NCI-H82 treated with DMSO at 0.1 percent for 48 hours (cell line): Measurements from ENCODE around the gene KIFC3.
"Not testable (repeated sequence)": the region's sequence is repeated elsewhere in the genome, so short reads cannot be mapped to it uniquely, and the experiment has no call there.

Source experiments
- DNase-seq: peaks from one replicate; lab custom pipeline; 2025; ENCODE audit not compliant: unreplicated experiment; lab: John Stamatoyannopoulos, UW

The KIFC3 gene

GRCh38 chr16:57802341-57803133 is at the start of gene KIFC3:
KIFC3 (minus strand) TSS chr16:57802491; CDS start chr16:57798243, 4,248 bp downstream.
- DNase-seq: no peak

DNA sequence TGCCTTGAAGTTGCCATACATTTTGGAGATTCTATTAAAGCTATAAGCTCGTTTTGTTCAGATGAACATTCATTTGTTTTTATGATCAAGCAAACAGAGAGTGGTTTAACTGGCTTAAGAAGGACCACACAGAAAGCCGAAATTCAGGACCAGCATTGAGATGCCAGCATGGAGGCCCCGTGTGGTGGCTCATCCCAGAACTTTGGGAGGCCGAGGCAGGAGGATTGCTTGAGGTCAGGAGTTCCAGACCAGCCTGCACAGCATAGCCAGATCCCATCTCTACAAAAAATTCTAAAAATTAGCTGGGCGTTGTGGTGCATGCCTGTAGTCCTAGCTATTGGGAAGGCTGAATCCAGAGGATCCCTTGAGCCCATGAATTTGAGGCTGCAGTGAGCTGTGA is 45.9 kb upstream of the KIFC3 start:
- no peak for DNase-seq

DNA sequence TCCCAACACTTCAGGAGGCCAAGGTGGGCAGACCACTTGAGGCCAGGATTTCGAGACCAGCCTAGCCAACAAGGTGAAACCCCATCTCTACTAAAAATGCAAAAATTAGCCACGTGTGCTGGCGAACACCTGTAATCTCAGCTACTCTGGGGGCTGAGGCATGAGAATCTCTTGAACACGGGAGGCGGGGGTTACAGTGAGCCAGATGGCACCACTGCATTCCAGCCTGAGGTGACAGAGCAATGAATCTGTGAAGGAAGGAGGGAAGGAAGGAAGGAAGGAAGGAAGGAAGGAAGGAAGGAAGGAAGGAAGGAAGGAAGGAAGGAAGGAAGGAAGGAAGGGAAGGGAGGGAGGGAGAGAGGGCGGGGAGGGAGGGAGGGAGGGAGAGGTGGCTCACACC is 44.6 kb upstream of the KIFC3 start:
- DNase-seq: not testable (repeated sequence)

DNA sequence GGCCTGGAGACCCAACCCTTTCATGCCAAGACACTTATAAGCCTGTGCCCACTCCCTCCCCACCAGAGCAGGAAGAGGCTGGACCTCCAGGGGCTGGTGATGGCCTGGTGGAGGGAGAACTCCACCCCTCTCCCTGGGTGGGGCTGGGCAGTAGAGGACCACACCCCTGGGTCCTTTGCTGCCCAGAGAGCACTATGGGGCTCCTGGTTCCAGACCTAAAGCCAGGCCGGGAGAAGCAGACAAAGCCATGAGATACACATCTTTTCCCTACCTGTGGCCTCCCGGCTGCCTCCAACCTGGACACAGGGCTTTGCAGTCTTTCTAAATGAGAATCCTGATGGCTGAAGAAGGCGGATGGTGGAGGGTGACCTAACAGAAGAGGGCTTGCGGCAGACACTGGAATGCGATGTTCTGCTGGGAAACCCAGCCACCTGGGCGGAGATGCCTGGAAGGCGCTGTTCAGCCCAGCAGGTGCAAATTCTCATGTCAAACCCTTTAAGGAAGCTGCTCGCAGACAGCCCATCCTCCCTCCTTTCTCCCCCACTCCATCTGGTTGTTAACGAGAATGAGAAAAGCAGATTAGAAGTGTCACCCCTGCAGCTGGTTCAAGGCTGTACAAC is 43.9 kb upstream of the KIFC3 start:
- peak; percentile 82 for DNase-seq

DNA sequence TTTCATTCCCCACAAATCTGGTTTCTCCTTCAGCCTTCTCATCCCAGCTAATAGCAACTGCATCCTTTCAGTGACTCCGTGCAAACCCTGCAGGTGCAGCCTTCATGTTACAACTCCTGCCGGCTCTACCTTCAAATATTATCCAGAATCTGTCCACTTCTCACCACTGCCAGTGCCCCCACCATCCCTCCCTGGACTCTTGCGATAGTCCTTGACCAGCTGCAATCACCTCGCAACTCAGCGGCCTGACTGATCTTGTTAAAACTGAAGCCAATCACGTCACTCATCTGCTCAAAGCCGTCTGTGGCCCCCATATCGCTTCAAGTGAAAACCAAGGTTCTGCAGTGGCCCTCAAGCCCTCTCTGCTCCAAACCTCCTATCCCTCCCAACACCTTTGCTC is 42.8 kb upstream of the KIFC3 start:
- no peak for DNase-seq

DNA sequence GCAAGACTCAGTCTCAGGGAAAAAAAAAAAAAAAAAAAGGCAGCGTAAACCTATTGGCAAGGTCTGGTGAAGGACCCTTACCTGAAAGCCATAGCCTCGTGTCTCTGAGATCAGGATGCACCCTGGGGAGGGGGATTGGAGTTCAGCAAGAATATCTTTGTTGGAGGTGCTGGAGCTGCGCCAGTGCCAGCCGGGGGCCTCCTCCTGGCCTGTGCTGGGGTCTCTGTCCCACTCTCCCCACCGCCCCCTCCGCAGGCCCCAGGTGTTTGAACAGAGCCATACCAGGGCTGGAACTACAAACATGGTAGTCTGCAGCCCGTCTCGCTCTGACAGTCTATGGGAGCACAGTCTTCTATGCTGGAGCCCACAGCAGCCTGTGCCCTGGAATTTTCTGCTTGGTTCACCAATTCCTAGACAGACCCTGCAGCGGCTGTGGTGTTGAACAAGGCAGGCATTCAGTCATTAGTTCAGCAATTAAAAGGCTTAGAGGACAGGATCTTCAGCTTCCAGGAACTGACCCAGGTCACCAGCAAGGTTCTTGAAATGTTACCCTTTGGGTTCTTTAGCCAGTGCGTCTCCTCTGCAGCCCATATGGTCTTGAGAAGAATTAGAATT is 42.2 kb upstream of the KIFC3 start:
- no peak for DNase-seq

- no peak for DNase-seq
These were observed 41.1 kb upstream of the KIFC3 start for GRCh38 chr16:57843400-57843799.

GRCh38 chr16:57842601-57843000 is 40.3 kb upstream of the KIFC3 start:
- DNase-seq: no peak

- no peak for DNase-seq
These were observed 38.5 kb upstream of the KIFC3 start for GRCh38 chr16:57840833-57841232.

DNA sequence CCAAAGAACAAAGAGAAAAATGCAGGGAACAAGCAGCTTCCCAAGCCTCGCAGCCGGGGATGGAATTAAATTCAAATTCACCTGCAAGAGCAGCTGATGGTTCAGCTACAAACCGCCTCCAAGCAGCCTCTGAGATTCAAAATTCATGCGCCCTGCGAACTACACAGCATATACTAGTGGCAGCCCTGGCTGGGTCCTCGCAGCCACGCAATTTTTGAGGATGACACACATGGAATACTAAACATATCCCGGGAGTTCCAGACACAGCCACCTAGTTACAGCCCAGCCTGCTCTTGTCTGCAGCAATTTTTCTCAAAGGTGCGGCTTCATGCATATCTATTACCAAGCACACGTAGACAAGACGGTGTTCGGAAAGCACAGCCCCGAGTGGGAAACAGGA is 35.9 kb upstream of the KIFC3 start:
- no peak for DNase-seq

- no peak for DNase-seq
These were observed 35.2 kb upstream of the KIFC3 start for GRCh38 chr16:57837305-57838125.

- DNase-seq: not testable (repeated sequence)
These were observed 33.1 kb upstream of the KIFC3 start for GRCh38 chr16:57835439-57835838.

DNA sequence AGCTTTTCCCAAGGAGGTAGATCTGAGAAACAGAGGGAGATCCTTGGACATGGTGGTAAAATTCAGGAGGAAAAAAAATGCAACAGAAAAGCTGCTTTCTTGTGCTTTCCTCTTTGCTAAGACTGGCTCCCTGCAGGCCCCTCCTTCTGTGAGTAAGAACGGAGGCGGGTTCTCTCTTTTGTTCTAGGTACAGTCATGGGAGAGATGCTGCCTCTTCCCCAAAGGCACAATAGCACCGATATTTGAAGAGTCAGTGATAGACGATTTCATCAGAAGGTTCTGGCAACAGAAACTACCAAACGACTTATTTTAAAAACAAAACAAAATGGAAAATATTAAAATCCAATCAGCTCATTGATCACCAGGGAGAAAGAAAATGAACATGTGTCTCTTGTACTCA is 32.6 kb upstream of the KIFC3 start:
- no peak for DNase-seq

GRCh38 chr16:57830890-57831484 is 28.7 kb upstream of the KIFC3 start:
- DNase-seq: no peak

DNA sequence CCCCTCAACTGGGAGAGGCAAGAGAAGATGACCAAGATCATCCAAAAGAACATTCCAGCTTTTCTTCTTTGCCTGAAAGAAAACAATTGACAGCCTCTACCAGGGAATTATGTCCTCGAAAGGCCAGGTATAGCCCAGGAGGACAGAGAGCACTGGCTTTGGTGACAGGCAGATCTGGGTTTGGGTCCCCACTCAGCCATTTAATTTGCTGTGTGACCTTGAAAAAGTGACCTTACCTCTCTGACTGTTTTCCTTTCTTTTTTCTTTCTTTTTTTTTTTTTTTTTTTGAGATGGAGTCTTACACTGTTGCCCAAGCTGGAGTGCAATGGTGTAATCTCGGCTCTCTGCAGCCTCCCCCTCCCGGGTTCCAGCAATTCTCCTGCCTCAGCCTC is 27.7 kb upstream of the KIFC3 start:
- DNase-seq: no peak

DNA sequence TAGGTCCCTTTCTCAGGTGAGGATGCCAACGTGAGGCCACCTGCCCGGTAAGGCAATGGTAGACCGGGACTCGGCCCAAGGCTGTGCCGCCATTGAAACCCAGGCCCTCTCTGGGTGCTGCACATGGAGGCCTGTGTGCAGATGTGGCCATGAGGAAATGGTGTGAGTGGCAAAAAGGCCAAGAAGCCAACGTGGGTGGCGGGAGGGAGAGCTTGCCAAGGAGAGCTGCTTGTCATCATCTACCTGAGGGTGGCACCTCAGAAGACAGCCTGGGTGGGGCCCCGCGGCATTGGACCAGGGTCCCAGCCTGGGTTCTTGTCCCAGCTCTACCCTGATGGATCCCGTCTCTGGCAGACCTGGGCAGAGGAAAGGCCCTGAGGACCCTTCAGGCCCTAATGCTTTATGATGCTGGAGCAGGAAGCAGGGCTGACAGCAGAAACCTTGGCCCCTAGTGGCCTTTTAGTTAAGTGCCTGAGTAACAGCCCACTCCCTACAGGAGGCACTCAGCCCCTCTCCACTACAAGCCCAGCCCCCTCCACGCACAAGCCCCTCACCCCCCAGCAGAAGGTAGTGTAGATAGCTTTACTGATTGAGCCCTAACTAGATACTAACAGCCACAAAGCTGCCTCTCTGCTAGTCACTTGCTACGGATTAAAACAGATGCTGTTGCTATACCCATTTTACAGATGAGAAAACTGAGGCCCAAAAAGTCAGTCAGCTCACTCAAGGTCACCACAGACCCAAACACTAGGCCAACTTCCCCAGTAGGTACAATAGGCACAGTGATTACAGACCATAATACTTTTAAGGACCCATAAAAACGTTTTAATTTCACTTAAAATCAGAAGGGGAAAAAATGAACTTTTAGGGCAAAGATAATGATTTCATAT is 26.2 kb upstream of the KIFC3 start:
- DNase-seq: no peak

DNA sequence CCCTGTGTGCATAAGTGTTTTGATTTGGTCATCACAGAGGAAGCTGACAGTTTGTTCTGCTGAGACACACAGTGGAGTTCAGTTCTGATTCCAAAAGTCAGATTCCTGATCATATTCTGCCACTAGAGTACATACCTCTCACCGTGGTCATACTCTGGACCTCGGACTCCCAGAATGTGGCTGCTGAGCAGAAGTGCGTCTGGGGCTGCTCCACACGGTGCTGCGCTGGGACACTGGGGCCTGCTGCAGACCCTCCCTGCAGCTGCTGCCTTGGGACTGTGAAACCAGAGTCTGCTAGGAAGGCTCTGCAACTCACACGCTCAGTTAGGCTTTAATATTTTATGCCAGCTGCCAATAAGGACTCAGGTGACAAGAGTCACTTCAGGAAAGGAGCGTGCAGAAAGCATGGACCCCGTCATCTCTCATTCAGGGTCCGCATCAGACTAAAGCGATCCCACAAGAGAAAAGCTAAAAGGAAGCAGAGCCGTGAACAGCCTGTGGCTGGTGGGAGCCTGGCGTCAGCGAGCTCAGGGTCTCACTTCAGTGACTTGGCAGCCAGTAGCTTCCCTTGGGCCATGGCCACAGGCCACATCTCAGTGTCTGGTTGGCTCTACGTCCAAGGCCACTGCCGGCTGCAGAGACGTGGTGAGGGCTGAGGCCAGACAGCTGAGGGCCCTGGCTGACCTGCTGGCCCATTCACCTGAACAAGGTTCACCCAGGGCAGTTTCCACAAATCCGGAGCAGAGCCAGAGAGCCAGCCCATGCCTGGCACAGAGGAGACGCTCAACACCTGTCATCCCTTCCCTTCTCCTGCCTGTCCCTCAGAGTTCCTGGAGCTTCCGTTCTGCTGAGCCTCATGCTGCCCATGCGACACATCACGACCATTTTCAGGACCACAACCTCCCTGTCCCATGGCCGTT is 24.7 kb upstream of the KIFC3 start:
- DNase-seq: no peak

- DNase-seq: no peak
These were observed 23.8 kb upstream of the KIFC3 start for GRCh38 chr16:57826052-57826451.
